HG02970 (cell line): Measurements from ENCODE around the gene ANXA1.
"Not testable (repeated sequence)": the region's sequence is repeated elsewhere in the genome, so short reads cannot be mapped to it uniquely, and the experiment has no call there.

ENCODE experiments used
- ATAC-seq: cut with Tn5 transposase; IDR thresholded peaks from one replicate; pipeline ENCODE4 v1.9.1; 2021; ENCODE audit warnings: mild to moderate bottlenecking, moderate library complexity, moderate number of reproducible peaks; ENCODE audit not compliant: unreplicated experiment, low FRiP score

Gene ANXA1

GRCh38 chr9:73151653-73152542, at the start of gene ANXA1:
Gene ANXA1, plus strand, starts transcription at chr9:73151865. Its CDS starts 6,671 bp downstream, at chr9:73158536.
- ATAC-seq = no peak

GRCh38 chr9:73104342-73104741, 47.3 kb upstream of the ANXA1 start:
- ATAC-seq = no peak

GRCh38 chr9:73104921-73105320, 46.7 kb upstream of the ANXA1 start:
- no peak for ATAC-seq

GRCh38 chr9:73107489-73108069, 44.1 kb upstream of the ANXA1 start:
- not testable (repeated sequence) for ATAC-seq

- ATAC-seq = no peak
These were observed 37.6 kb upstream of the ANXA1 start for GRCh38 chr9:73114058-73114457.

GRCh38 chr9:73114958-73115357, 36.7 kb upstream of the ANXA1 start:
- ATAC-seq = no peak

- ATAC-seq = no peak
These were observed 35.6 kb upstream of the ANXA1 start for GRCh38 chr9:73116031-73116430.

- ATAC-seq = no peak
These were observed 34.8 kb upstream of the ANXA1 start for GRCh38 chr9:73116880-73117279.

GRCh38 chr9:73118286-73118685, 33.4 kb upstream of the ANXA1 start:
- ATAC-seq = no peak

- no peak for ATAC-seq
These were observed 32.6 kb upstream of the ANXA1 start for GRCh38 chr9:73118898-73119554.

GRCh38 chr9:73121375-73121935, 30.2 kb upstream of the ANXA1 start:
- no peak for ATAC-seq

GRCh38 chr9:73125651-73126050, 26.0 kb upstream of the ANXA1 start:
- ATAC-seq = no peak

- ATAC-seq = no peak
These were observed 21.6 kb upstream of the ANXA1 start for GRCh38 chr9:73129941-73130685.

GRCh38 chr9:73131461-73131860, 20.2 kb upstream of the ANXA1 start:
- ATAC-seq = no peak

- peak; percentile 92 for ATAC-seq
These were observed 19.5 kb upstream of the ANXA1 start for GRCh38 chr9:73132034-73132776.

GRCh38 chr9:73133022-73133651, 18.5 kb upstream of the ANXA1 start:
- ATAC-seq = no peak

- no peak for ATAC-seq
These were observed 17.7 kb upstream of the ANXA1 start for GRCh38 chr9:73133921-73134407.

GRCh38 chr9:73135394-73135793, 16.3 kb upstream of the ANXA1 start:
- ATAC-seq = no peak

GRCh38 chr9:73137286-73137899, 14.3 kb upstream of the ANXA1 start:
- ATAC-seq = no peak
